Gastrocnemius medialis (tissue), 4 donors: ENCODE measurements around the gene STK33. TPM values are rescaled to one million over a fixed set of nuclear protein-coding genes. Genes with fewer than 3 reads are reported as not detected.

Experiments used
- ATAC-seq, 2 donors: fragments of 150-250 bp; one replicate each; pipeline ENCODE4 v1.9.1; 2016
- DNase-seq, 2 donors: peaks; one replicate each; pipeline ENCODE4 v3.0.0-alpha.2; 2019
- H3K27ac ChIP-seq, 4 donors: fragments of 200-600 bp; sonication (generic); 1 replicate in 1 of 4; 2 replicates in 3 of 4; pipeline ENCODE4 v1.5.1; 2016 to 2018; ENCODE audit warnings: mild to moderate bottlenecking in 2 of 4, moderate library complexity in 1 of 4
- H3K27me3 ChIP-seq, 3 donors: fragments of 200-600 bp; sonication (generic) in 2 of 3; 1 replicate in 1 of 3; 2 replicates in 2 of 3; pipeline versions ENCODE4 v1.5.1 to v1.6.0; 2016 to 2019; ENCODE audit warnings: mild to moderate bottlenecking in 1 of 3, moderate library complexity in 1 of 3
- H3K36me3 ChIP-seq, 2 donors: fragments of 200-600 bp; sonication (generic) in 1 of 2; one replicate each; pipeline ENCODE4 v1.5.1; 2017 to 2018
- H3K4me1 ChIP-seq, 2 donors: fragments of 200-600 bp; sonication (generic) in 1 of 2; one replicate each; pipeline ENCODE4 v1.5.1; 2016 to 2017; ENCODE audit warnings: mild to moderate bottlenecking in 2 of 2
- H3K4me3 ChIP-seq, 4 donors: fragments of 200-600 bp; sonication (generic) in 3 of 4; 1 replicate in 1 of 4; 2 replicates in 3 of 4; pipeline ENCODE4 v1.5.1; 2016 to 2019; ENCODE audit warnings: mild to moderate bottlenecking in 2 of 4
- H3K9me3 ChIP-seq, 3 donors: fragments of 200-600 bp; sonication (generic) in 2 of 3; 1 replicate in 1 of 3; 2 replicates in 2 of 3; pipeline ENCODE4 v1.5.1; 2016 to 2019
- POLR2A ChIP-seq, 2 donors: fragments of 450-650 bp; IDR thresholded peaks; one replicate each; pipeline ENCODE4 v1.6.1; 2017; ENCODE audit warnings: antibody characterized with exemption in 2 of 2, mild to moderate bottlenecking in 2 of 2, moderate library complexity in 2 of 2
- in situ Hi-C, 4 donors: fragments of 200-750 bp; cut with MboI; loops; one replicate each; pipeline versions ENCODE4 v1.15.0 to v1.8.0; 2017; ENCODE audit warnings: low sequenced_read_pairs in 4 of 4
- intact Hi-C: fragments of 100-400 bp; cut with DNase I; formaldehyde crosslinking; loops from one replicate; pipeline ENCODE4 v1.15.1; 2023; ENCODE audit warnings: low total_unique reads
- total RNA-seq, 4 donors: library from RNA; depleted of rRNA; stranded (reverse); fragments of >200 nt; gene quantifications; one replicate each; pipeline versions ENCODE4 v1.1.0 to v1.2.3, GENCODE V29; 2016
- TF ChIP-seq, protein P1 (sequence below), 5 experiments: fragments of 450-650 bp in 3 of 5; fragments of 200-600 bp in 2 of 5; sonication (generic) in 2 of 5; IDR thresholded peaks in 4 of 5; conservative IDR thresholded peaks in 1 of 5; 1 replicate in 4 of 5; 2 replicates in 1 of 5; pipeline ENCODE4 v1.5.1; 2016 to 2019; ENCODE audit warnings: antibody characterized with exemption in 5 of 5, mild to moderate bottlenecking in 3 of 5, moderate library complexity in 3 of 5

Gene STK33
- total RNA-seq, 4 donors from 2014 or later = 0.66 to 13.5 (median 2.3) TPM

DNA sequence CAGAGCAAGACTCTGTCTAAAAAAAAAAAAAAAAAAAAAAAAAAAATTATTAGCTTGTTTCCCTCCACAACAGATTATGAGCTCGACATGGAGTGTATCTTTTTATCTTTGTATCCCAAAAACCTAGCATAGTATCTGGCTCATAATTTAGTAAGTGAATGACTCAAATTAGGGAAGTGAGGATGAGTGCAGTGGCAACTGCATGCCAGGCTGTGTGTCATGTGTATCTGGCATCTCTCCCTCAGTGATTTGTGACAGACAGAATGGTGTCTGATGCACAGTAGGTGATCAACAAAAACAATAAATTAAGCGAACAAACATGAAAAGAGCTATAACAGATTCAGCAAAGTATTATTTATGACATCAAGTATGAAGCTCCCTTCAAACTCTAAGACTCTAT is 7.2 kb downstream of the STK33 start:
- in situ Hi-C loops (no loop called here), intact Hi-C loops (no loop called here)
- Histone ChIP-seq H3K4me3 (no peak overlapping the region), H3K27me3 (peaks cover 0 to 3% (median 0%) of the 10 kb centered on the region in 3 donors), H3K9me3 (no peaks in the 10 kb centered on the region), H3K4me1 (no peaks in the 10 kb centered on the region), H3K36me3 (no peaks in the 10 kb centered on the region), H3K27ac (no peak overlapping the region)
- ATAC-seq (no peak), DNase-seq (no peak)
- no peak for TF ChIP-seq POLR2A (IDR thresholded peaks at IDR 0.05)
- TF ChIP-seq, protein P1, sequence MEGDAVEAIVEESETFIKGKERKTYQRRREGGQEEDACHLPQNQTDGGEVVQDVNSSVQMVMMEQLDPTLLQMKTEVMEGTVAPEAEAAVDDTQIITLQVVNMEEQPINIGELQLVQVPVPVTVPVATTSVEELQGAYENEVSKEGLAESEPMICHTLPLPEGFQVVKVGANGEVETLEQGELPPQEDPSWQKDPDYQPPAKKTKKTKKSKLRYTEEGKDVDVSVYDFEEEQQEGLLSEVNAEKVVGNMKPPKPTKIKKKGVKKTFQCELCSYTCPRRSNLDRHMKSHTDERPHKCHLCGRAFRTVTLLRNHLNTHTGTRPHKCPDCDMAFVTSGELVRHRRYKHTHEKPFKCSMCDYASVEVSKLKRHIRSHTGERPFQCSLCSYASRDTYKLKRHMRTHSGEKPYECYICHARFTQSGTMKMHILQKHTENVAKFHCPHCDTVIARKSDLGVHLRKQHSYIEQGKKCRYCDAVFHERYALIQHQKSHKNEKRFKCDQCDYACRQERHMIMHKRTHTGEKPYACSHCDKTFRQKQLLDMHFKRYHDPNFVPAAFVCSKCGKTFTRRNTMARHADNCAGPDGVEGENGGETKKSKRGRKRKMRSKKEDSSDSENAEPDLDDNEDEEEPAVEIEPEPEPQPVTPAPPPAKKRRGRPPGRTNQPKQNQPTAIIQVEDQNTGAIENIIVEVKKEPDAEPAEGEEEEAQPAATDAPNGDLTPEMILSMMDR (IDR thresholded peaks at IDR 0.05 in 4 of 5, conservative IDR thresholded peaks at IDR 0.05 in 1 of 5) = no peak

DNA sequence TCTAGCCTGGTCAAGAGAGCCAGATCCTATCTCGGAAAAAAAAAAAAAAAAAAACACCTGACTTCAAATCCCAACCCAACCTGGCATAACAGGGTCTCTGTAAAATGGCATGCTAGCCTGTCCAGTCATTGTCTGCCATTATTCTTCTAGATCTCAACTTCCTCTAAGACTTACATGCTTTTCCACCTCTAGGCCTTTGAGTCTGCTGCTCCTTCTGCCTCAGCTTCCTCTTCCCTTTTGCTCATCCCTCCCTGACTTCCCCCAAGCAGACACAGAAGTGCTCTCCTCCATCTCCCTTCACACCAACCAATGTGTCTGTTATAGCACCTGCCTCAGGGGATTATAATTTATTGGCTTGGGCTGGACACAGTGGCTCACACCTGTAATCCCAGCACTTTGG is 7.8 kb downstream of the STK33 start:
- Histone ChIP-seq H3K27me3 (peaks cover 0 to 3% (median 0%) of the 10 kb centered on the region in 3 donors), H3K27ac (no peak overlapping the region), H3K4me1 (no peaks in the 10 kb centered on the region), H3K9me3 (no peaks in the 10 kb centered on the region), H3K4me3 (no peak overlapping the region), H3K36me3 (no peaks in the 10 kb centered on the region)
- TF ChIP-seq POLR2A (IDR thresholded peaks at IDR 0.05) = no peak
- TF ChIP-seq, protein P1 (IDR thresholded peaks at IDR 0.05 in 4 of 5, conservative IDR thresholded peaks at IDR 0.05 in 1 of 5) = no peak
- intact Hi-C loops (no loop called here), in situ Hi-C loops (no loop called here)
- DNase-seq (no peak), ATAC-seq (no peak)

DNA sequence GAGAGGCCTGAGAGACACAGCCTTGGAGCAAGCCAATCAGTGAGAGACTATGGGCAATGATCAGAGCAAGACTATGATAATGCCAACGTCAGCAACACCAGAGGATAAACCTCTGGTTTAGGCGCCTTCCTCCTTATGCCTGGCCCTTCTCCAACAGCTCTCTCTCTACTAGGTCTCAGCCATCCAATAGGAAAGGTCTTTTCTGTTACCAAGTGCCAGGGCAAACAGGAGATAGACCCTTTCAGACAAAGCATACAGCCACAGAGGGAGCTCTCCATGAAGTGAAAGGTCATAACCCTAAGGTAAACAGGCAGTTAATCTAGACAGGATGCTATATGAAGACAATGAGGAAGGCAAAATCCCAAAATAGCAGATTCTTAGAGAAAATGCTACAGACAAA is 9.5 kb downstream of the STK33 start:
- in situ Hi-C loops = no loop called here
- no peak overlapping the region for H3K4me3 ChIP-seq
- H3K36me3 ChIP-seq = no peaks in the 10 kb centered on the region
- no peaks in the 10 kb centered on the region for H3K4me1 ChIP-seq
- DNase-seq (no peak), ATAC-seq (no peak)
- intact Hi-C loops = no loop called here
- H3K27ac ChIP-seq = no peak overlapping the region
- no peaks in the 10 kb centered on the region for H3K9me3 ChIP-seq
- TF ChIP-seq POLR2A (IDR thresholded peaks at IDR 0.05) = no peak
- TF ChIP-seq, protein P1 (IDR thresholded peaks at IDR 0.05 in 4 of 5, conservative IDR thresholded peaks at IDR 0.05 in 1 of 5) = no peak
- H3K27me3 ChIP-seq = peaks cover 0 to 3% (median 0%) of the 10 kb centered on the region in 3 donors

DNA sequence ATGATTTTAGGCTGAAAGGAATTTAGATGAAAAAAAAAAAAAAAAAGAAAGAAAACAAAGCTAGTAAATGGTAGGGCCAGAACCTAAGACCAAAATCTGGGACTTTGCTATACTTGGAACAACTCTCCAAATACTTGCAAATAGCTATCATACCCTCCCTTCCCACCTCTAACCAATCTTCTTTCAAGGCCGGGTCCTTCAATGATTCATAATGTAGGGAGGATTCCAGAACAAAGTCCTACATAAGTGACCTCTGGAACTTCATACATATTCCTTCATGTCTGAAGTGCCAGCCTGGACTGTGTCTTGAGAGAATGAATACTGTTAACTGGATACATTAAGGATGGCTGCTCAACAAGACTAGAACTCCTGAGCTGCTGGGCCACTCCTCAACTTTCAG is 9.9 kb downstream of the STK33 start:
- no peak for ATAC-seq

More for the DNA sequence above, 9.9 kb downstream of the STK33 start:
- intact Hi-C loops (no loop called here), in situ Hi-C loops (no loop called here)
- Histone ChIP-seq H3K4me1 (no peaks in the 10 kb centered on the region), H3K27ac (no peak overlapping the region), H3K4me3 (no peak overlapping the region), H3K9me3 (no peaks in the 10 kb centered on the region), H3K27me3 (peaks cover 0 to 3% (median 0%) of the 10 kb centered on the region in 3 donors), H3K36me3 (no peaks in the 10 kb centered on the region)
- TF ChIP-seq, protein P1 (IDR thresholded peaks at IDR 0.05 in 4 of 5, conservative IDR thresholded peaks at IDR 0.05 in 1 of 5) = no peak
- TF ChIP-seq POLR2A (IDR thresholded peaks at IDR 0.05) = no peak
- DNase-seq = no peak
